Mesendoderm (in vitro differentiated cells): ENCODE results near the gene CACNB4.

Source experiments
- DNase-seq: peaks from one replicate; pipeline ENCODE4 v3.0.0; 2013
- H2AK5ac ChIP-seq: 2 replicates; pipeline ENCODE4 v1.6.1; 2013; ENCODE audit warnings: low read length, inconsistent platforms
- H2BK120ac ChIP-seq: 2 replicates; pipeline ENCODE4 v1.6.1; 2013; ENCODE audit warnings: low read depth, mild to moderate bottlenecking, low read length, moderate library complexity, mixed read lengths
- H2BK15ac ChIP-seq: replicated peaks from 2 replicates; pipeline ENCODE4 v1.6.1; 2013; ENCODE audit warnings: low read depth, mild to moderate bottlenecking, moderate library complexity
- H2BK5ac ChIP-seq: 2 replicates; pipeline ENCODE4 v1.6.1; 2013; ENCODE audit warnings: low read length, inconsistent platforms
- H3K18ac ChIP-seq: 2 replicates; pipeline ENCODE4 v1.6.1; 2013; ENCODE audit warnings: mild to moderate bottlenecking, low read length, mixed read lengths
- H3K23ac ChIP-seq: one replicate; pipeline ENCODE4 v1.6.1; 2013; ENCODE audit warnings: low read length
- H3K27ac ChIP-seq: 2 replicates; pipeline ENCODE4 v1.5.1; 2013; ENCODE audit warnings: low read depth, mild to moderate bottlenecking, inconsistent platforms, low read length, moderate library complexity
- H3K27me3 ChIP-seq: 2 replicates; pipeline ENCODE4 v1.6.1; 2013; ENCODE audit warnings: low read length, control low read depth, mild to moderate bottlenecking, inconsistent platforms; ENCODE audit not compliant: insufficient read depth, poor library complexity
- H3K36me3 ChIP-seq: 2 replicates; pipeline ENCODE4 v1.6.1; 2013; ENCODE audit warnings: low read length, inconsistent platforms; ENCODE audit not compliant: control insufficient read depth, insufficient read depth
- H3K4ac ChIP-seq: one replicate; pipeline ENCODE4 v1.6.1; 2013; ENCODE audit warnings: low read depth, mild to moderate bottlenecking, low read length, moderate library complexity
- H3K4me1 ChIP-seq: 2 replicates; pipeline ENCODE4 v1.6.1; 2013; ENCODE audit warnings: low read depth, low read length, inconsistent platforms; ENCODE audit not compliant: control insufficient read depth
- H3K4me2 ChIP-seq: 2 replicates; pipeline ENCODE4 v1.6.1; 2013; ENCODE audit warnings: low read length
- H3K4me3 ChIP-seq: 2 replicates; pipeline ENCODE4 v1.5.1; 2013; ENCODE audit warnings: mild to moderate bottlenecking, low read length
- H3K56ac ChIP-seq: one replicate; pipeline ENCODE4 v1.6.1; 2013; ENCODE audit warnings: low read length
- H3K79me1 ChIP-seq: 2 replicates; pipeline ENCODE4 v1.6.1; 2013; ENCODE audit warnings: low read length, inconsistent platforms
- H3K79me2 ChIP-seq: 2 replicates; pipeline ENCODE4 v1.6.1; 2013; ENCODE audit warnings: mild to moderate bottlenecking, low read length; ENCODE audit not compliant: control insufficient read depth, insufficient read depth
- H3K9ac ChIP-seq: 2 replicates; pipeline ENCODE4 v1.6.1; 2013; ENCODE audit warnings: low read length, inconsistent platforms
- H4K5ac ChIP-seq: one replicate; pipeline ENCODE4 v1.6.1; 2013; ENCODE audit warnings: low read length
- H4K8ac ChIP-seq: one replicate; pipeline ENCODE4 v1.6.1; 2013; ENCODE audit warnings: low read depth, mild to moderate bottlenecking, control low read depth, low read length, moderate library complexity
- WGBS: extraction: QIAGEN DNeasy Blood & Tissue Kit; methylation state at CpG from one replicate; pipeline ENCODE4 v1.1.7; 2013; ENCODE audit warnings: low lambda C conversion rate, missing lambda C conversion rate; ENCODE audit not compliant: insufficient coverage; ENCODE audit errors: extremely low coverage; 5-methylcytosine and 5-hydroxymethylcytosine counted together

The CACNB4 gene

GRCh38 chr2:151927501-151928221 lies 171.2 kb downstream of the CACNB4 start:
- no peak overlapping the region for H3K9ac ChIP-seq
- H2BK5ac ChIP-seq, result no peak overlapping the region
- no peaks in the 10 kb centered on the region for H3K79me2 ChIP-seq
- H3K27ac ChIP-seq, result no peak overlapping the region
- no peak overlapping the region for H4K5ac ChIP-seq
- no CpG with 5 or more reads among the region's 7 CpGs for WGBS
- no peak overlapping the region for H3K56ac ChIP-seq
- H4K8ac ChIP-seq, result no peak overlapping the region
- H3K36me3 ChIP-seq, result no peaks in the 10 kb centered on the region
- no peak overlapping the region for H3K18ac ChIP-seq
- H3K27me3 ChIP-seq, result no peaks in the 10 kb centered on the region
- H2BK15ac ChIP-seq, result no peak overlapping the region
- no peak overlapping the region for H2BK120ac ChIP-seq
- H2AK5ac ChIP-seq, result no peak overlapping the region
- H3K4ac ChIP-seq, result no peak overlapping the region
- no peak overlapping the region for H3K23ac ChIP-seq
- peak; percentile 9 for DNase-seq
- H3K4me2 ChIP-seq, result no peak overlapping the region
- no peaks in the 10 kb centered on the region for H3K79me1 ChIP-seq
- H3K4me1 ChIP-seq, result no peaks in the 10 kb centered on the region
- no peak overlapping the region for H3K4me3 ChIP-seq

- no peak overlapping the region for H3K56ac ChIP-seq
Measured at GRCh38 chr2:151922845-151923666, 175.8 kb downstream of the CACNB4 start.

GRCh38 chr2:151919786-151920185 lies 179.1 kb downstream of the CACNB4 start:
- no peaks in the 10 kb centered on the region for H3K27me3 ChIP-seq
- no peak overlapping the region for H3K4ac ChIP-seq
- no peak overlapping the region for H2AK5ac ChIP-seq
- H3K4me3 ChIP-seq, result no peak overlapping the region
- no peaks in the 10 kb centered on the region for H3K79me2 ChIP-seq
- no peak overlapping the region for H3K9ac ChIP-seq
- H2BK5ac ChIP-seq, result no peak overlapping the region
- no peaks in the 10 kb centered on the region for H3K4me1 ChIP-seq
- H4K5ac ChIP-seq, result no peak overlapping the region
- DNase-seq, result no peak
- no peak overlapping the region for H3K18ac ChIP-seq
- no peak overlapping the region for H3K23ac ChIP-seq
- H3K4me2 ChIP-seq, result no peak overlapping the region
- no peaks in the 10 kb centered on the region for H3K36me3 ChIP-seq
- H3K56ac ChIP-seq, result no peak overlapping the region
- H3K27ac ChIP-seq, result no peak overlapping the region
- H4K8ac ChIP-seq, result no peak overlapping the region
- H2BK15ac ChIP-seq, result no peak overlapping the region
- H2BK120ac ChIP-seq, result no peak overlapping the region
- WGBS, result no CpG with 5 or more reads among the region's 1 CpG
- H3K79me1 ChIP-seq, result no peaks in the 10 kb centered on the region

More at GRCh38 chr2:151922845-151923666, 175.8 kb downstream of the CACNB4 start:
- Histone ChIP-seq H2BK5ac (no peak overlapping the region), H3K4me1 (no peaks in the 10 kb centered on the region), H3K36me3 (no peaks in the 10 kb centered on the region), H3K4ac (no peak overlapping the region), H3K9ac (no peak overlapping the region), H4K8ac (no peak overlapping the region), H3K27me3 (no peaks in the 10 kb centered on the region), H3K18ac (no peak overlapping the region), H4K5ac (no peak overlapping the region), H3K4me2 (no peak overlapping the region), H3K4me3 (no peak overlapping the region), H3K79me1 (no peaks in the 10 kb centered on the region), H3K27ac (no peak overlapping the region), H2AK5ac (no peak overlapping the region), H2BK15ac (no peak overlapping the region), H2BK120ac (no peak overlapping the region), H3K23ac (no peak overlapping the region), H3K79me2 (no peaks in the 10 kb centered on the region)
- no peak for DNase-seq
- no CpG with 5 or more reads among the region's 5 CpGs for WGBS

DNA sequence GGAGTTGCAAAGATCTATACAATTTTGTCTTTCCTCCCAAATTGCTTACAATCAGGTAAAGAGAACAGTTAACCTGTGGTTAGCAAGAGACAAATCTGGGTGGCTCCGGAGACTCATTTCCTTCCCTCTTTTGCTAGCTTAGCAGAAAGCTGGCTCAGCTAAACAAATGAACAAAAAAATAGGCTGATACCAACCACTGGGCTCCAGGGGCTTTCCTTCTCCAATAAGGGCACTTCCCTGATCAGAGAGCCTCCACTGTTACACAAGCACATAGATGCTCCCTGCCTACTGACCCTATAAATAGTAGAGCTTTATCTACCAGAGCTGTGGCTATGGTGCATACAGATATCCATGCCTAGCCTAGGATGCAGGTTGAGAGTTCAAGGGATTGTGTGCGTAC lies 180.5 kb downstream of the CACNB4 start:
- Histone ChIP-seq H3K27me3 (no peaks in the 10 kb centered on the region), H2BK15ac (no peak overlapping the region), H4K8ac (no peak overlapping the region), H4K5ac (no peak overlapping the region), H3K4me1 (no peaks in the 10 kb centered on the region), H3K56ac (no peak overlapping the region), H3K36me3 (no peaks in the 10 kb centered on the region), H3K4me3 (no peak overlapping the region), H3K23ac (no peak overlapping the region), H3K27ac (no peak overlapping the region), H2BK5ac (no peak overlapping the region), H3K18ac (no peak overlapping the region), H2BK120ac (no peak overlapping the region), H3K79me2 (no peaks in the 10 kb centered on the region), H2AK5ac (no peak overlapping the region), H3K79me1 (no peaks in the 10 kb centered on the region), H3K4me2 (no peak overlapping the region), H3K4ac (no peak overlapping the region), H3K9ac (no peak overlapping the region)
- DNase-seq, result no peak
- no CpG with 5 or more reads among the region's 2 CpGs for whole genome bisulfite sequencing

GRCh38 chr2:151916632-151917031 lies 182.2 kb downstream of the CACNB4 start:
- H3K79me1 ChIP-seq, result no peaks in the 10 kb centered on the region
- no peaks in the 10 kb centered on the region for H3K27me3 ChIP-seq
- H3K36me3 ChIP-seq, result no peaks in the 10 kb centered on the region
- no peak for DNase-seq
- H3K56ac ChIP-seq, result no peak overlapping the region
- no peak overlapping the region for H3K18ac ChIP-seq
- no peak overlapping the region for H2BK120ac ChIP-seq
- H3K23ac ChIP-seq, result no peak overlapping the region
- no peak overlapping the region for H4K8ac ChIP-seq
- no peak overlapping the region for H3K4ac ChIP-seq
- no CpG with 5 or more reads among the region's 5 CpGs for WGBS
- no peak overlapping the region for H2BK15ac ChIP-seq
- no peak overlapping the region for H3K27ac ChIP-seq
- no peak overlapping the region for H2AK5ac ChIP-seq
- H3K4me1 ChIP-seq, result no peaks in the 10 kb centered on the region
- no peak overlapping the region for H3K9ac ChIP-seq
- H3K4me2 ChIP-seq, result no peak overlapping the region
- no peaks in the 10 kb centered on the region for H3K79me2 ChIP-seq
- no peak overlapping the region for H4K5ac ChIP-seq
- no peak overlapping the region for H2BK5ac ChIP-seq
- H3K4me3 ChIP-seq, result no peak overlapping the region
